ENCODE measurements around the gene SEPTIN7. TPM values are rescaled to one million over a fixed set of nuclear protein-coding genes. Genes with fewer than 3 reads are reported as not detected.

Gene SEPTIN7
- total and polyA plus RNA-seq, 10 donors: 184 to 243 (median 216) TPM

DNA sequence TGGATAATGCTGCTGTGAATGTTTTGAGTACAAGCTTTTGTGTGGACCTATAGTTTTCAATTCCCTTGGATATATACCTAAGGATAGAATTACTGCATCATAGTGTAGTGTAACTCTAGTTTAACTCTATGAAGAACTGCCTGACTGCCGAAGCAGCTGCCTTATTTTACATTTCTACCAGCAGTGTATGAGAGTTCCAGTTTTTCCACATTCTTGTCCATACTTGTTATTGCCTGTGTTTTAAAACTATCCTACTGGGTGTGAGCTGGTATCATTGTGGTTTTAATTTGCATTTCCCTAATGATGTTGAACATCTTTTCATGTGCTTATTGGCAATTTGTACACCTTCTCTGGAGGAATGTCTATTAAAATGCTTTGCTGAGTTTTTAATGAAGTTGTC lies 15.7 kb downstream of the SEPTIN7 start:
- no peaks in the 10 kb centered on the region for H3K27me3 ChIP-seq (replicated peaks in 1 of 7)
- no peak for TF ChIP-seq POLR2A (IDR thresholded peaks at IDR 0.05)
- TF ChIP-seq, protein P1, sequence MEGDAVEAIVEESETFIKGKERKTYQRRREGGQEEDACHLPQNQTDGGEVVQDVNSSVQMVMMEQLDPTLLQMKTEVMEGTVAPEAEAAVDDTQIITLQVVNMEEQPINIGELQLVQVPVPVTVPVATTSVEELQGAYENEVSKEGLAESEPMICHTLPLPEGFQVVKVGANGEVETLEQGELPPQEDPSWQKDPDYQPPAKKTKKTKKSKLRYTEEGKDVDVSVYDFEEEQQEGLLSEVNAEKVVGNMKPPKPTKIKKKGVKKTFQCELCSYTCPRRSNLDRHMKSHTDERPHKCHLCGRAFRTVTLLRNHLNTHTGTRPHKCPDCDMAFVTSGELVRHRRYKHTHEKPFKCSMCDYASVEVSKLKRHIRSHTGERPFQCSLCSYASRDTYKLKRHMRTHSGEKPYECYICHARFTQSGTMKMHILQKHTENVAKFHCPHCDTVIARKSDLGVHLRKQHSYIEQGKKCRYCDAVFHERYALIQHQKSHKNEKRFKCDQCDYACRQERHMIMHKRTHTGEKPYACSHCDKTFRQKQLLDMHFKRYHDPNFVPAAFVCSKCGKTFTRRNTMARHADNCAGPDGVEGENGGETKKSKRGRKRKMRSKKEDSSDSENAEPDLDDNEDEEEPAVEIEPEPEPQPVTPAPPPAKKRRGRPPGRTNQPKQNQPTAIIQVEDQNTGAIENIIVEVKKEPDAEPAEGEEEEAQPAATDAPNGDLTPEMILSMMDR (IDR thresholded peaks at IDR 0.05 in 8 of 11, conservative IDR thresholded peaks at IDR 0.05 in 3 of 11): no peak
- TF ChIP-seq POLR2AphosphoS5 (IDR thresholded peaks at IDR 0.05): no peak
- 78 to 92% (median 91%) methylated on average over 1 of the region's 1 CpG for WGBS, 5 donors

DNA sequence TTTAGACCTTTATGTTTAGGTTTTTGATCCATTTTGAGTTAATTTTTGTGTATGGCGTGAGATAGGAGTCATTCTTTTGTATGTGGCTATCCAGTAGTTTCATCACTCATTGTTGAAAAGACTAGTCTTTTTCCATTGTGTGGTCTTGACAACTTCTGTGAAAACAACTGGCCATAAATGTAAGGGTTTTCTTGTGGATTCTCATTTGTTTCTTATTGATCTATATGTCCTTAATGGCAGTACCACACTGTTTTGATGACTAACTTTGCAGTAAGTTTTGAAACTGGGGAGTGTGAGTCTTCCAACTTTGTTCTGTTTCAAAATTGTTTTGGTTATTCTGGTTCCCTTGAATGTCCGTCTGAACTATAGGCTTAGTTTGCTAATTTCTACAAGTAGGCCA lies 16.3 kb downstream of the SEPTIN7 start:
- no peak for TF ChIP-seq POLR2A (IDR thresholded peaks at IDR 0.05)
- TF ChIP-seq, protein P1 (IDR thresholded peaks at IDR 0.05 in 8 of 11, conservative IDR thresholded peaks at IDR 0.05 in 3 of 11): no peak
- TF ChIP-seq POLR2AphosphoS5 (IDR thresholded peaks at IDR 0.05): no peak
- no peak overlapping the region for H3K27ac ChIP-seq
- no peak overlapping the region for H3K4me3 ChIP-seq
- no peak for DNase-seq
- peaks cover 0 to 77% (median 26%) of the 10 kb centered on the region in 6 donors for H3K4me1 ChIP-seq
- intact Hi-C loops (cut with DNase I; ENCODE audit: low total_unique reads): no loop called here
- no peaks in the 10 kb centered on the region for H3K27me3 ChIP-seq (replicated peaks in 1 of 7)
- H3K9me3 ChIP-seq: peaks cover 3 to 64% (median 50%) of the 10 kb centered on the region in 8 donors
- WGBS, 5 donors: 83 to 97% (median 88%) methylated on average over 2 of the region's 2 CpGs
- H3K36me3 ChIP-seq: peaks cover 0 to 6% (median 0%) of the 10 kb centered on the region in 6 donors

More for the DNA sequence above, 15.7 kb downstream of the SEPTIN7 start:
- intact Hi-C loops (cut with DNase I; ENCODE audit: low total_unique reads): no loop called here
- H3K4me3 ChIP-seq: no peak overlapping the region
- H3K9me3 ChIP-seq: peaks cover 3 to 57% (median 43%) of the 10 kb centered on the region in 8 donors
- H3K4me1 ChIP-seq: peaks cover 0 to 78% (median 33%) of the 10 kb centered on the region in 6 donors
- H3K36me3 ChIP-seq: peaks cover 0 to under 1% (median 0%) of the 10 kb centered on the region in 6 donors
- DNase-seq: no peak
- no peak overlapping the region for H3K27ac ChIP-seq

DNA sequence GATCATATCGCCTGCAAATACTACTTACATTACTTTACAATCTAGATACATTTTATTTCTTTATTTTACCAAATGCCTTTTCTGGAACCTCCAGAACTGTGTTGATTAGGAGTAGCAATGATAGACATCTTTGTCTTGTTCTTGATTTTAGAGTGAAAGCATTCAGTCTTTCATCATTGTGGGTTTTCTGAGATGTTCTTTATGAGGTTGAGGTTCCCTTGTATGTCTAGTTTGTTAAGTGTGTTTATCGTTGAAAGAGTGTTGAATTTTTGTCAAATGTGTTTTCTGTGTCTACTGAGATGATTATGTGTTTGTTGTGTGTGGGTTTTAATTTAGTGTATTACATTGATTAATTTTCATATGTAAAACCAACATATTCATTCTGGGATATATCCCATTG lies 17.1 kb downstream of the SEPTIN7 start:
- H3K9me3 ChIP-seq: peaks cover 3 to 64% (median 52%) of the 10 kb centered on the region in 8 donors
- H3K27ac ChIP-seq: no peak overlapping the region
- TF ChIP-seq, protein P1 (IDR thresholded peaks at IDR 0.05 in 8 of 11, conservative IDR thresholded peaks at IDR 0.05 in 3 of 11): no peak
- no peak for TF ChIP-seq POLR2AphosphoS5 (IDR thresholded peaks at IDR 0.05)
- TF ChIP-seq POLR2A (IDR thresholded peaks at IDR 0.05): no peak
- intact Hi-C loops (cut with DNase I; ENCODE audit: low total_unique reads): no loop called here
- no peaks in the 10 kb centered on the region for H3K27me3 ChIP-seq (replicated peaks in 1 of 7)
- H3K4me3 ChIP-seq: no peak overlapping the region
- WGBS, 5 donors: 86 to 92% (median 89%) methylated on average over 2 of the region's 2 CpGs
- H3K4me1 ChIP-seq: peaks cover 0 to 77% (median 25%) of the 10 kb centered on the region in 6 donors
- peaks cover 0 to 7% (median 0%) of the 10 kb centered on the region in 6 donors for H3K36me3 ChIP-seq
- DNase-seq: no peak

DNA sequence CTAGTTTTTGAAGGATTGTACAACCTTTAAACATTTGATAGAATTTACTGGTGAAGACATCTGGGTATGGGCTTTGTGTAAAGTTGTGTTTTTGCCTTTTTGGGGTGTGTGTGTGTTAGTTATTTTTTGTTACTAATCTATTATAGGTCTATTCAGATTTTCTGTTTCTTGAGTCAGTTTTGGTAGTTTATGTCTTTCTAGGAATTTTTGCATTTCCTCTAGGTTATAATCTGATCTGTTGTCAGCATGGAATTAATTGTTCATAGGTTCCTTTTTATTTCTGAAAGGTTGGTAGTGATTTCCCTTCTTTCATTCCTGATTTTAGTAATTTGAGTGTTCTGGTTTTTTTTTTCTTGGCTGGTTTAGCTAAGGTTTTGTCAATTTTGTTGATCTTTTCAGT lies 17.7 kb downstream of the SEPTIN7 start:
- Histone ChIP-seq H3K4me3 (no peak overlapping the region), H3K36me3 (peaks cover 0 to 12% (median 0%) of the 10 kb centered on the region in 6 donors), H3K4me1 (peaks cover 5 to 77% (median 27%) of the 10 kb centered on the region in 6 donors), H3K27ac (no peak overlapping the region), H3K9me3 (peaks cover 3 to 64% (median 52%) of the 10 kb centered on the region in 8 donors), H3K27me3 (replicated peaks in 1 of 7) (no peaks in the 10 kb centered on the region)
- TF ChIP-seq, protein P1 (IDR thresholded peaks at IDR 0.05 in 8 of 11, conservative IDR thresholded peaks at IDR 0.05 in 3 of 11): no peak
- no peak for TF ChIP-seq POLR2AphosphoS5 (IDR thresholded peaks at IDR 0.05)
- no peak for TF ChIP-seq POLR2A (IDR thresholded peaks at IDR 0.05)
- no peak for DNase-seq
- intact Hi-C loops (cut with DNase I; ENCODE audit: low total_unique reads): no loop called here

Data from spleen (tissue), 11 donors.